HG03520 (cell line): ENCODE data around the gene KCNN1.
A peak's percentile ranks its signal among the peaks of the same experiment; 100 is the strongest.

Experiments used
- ATAC-seq: cut with Tn5 transposase; IDR thresholded peaks from one replicate; pipeline ENCODE4 v1.9.1; 2021; ENCODE audit warnings: mild to moderate bottlenecking, moderate library complexity; ENCODE audit not compliant: unreplicated experiment

The KCNN1 gene

GRCh38 chr19:17946965-17947784, 19.7 kb upstream of the KCNN1 start:
- ATAC-seq = peak; percentile 24

GRCh38 chr19:17947815-17948513, 18.9 kb upstream of the KCNN1 start:
- peak; percentile 51 for ATAC-seq

- ATAC-seq = no peak
Measured at GRCh38 chr19:17948514-17948900, 18.4 kb upstream of the KCNN1 start.

GRCh38 chr19:17948931-17949930, 17.7 kb upstream of the KCNN1 start:
- no peak for ATAC-seq

- ATAC-seq = no peak
Measured at GRCh38 chr19:17949956-17950309, 17.0 kb upstream of the KCNN1 start.

- ATAC-seq = no peak
Measured at GRCh38 chr19:17950310-17951156, 16.4 kb upstream of the KCNN1 start.

GRCh38 chr19:17951157-17951989, 15.5 kb upstream of the KCNN1 start:
- ATAC-seq = no peak

GRCh38 chr19:17951990-17952976, 14.6 kb upstream of the KCNN1 start:
- ATAC-seq = no peak

GRCh38 chr19:17953316-17953801, 13.5 kb upstream of the KCNN1 start:
- no peak for ATAC-seq

- no peak for ATAC-seq
Measured at GRCh38 chr19:17953869-17954268, 13.0 kb upstream of the KCNN1 start.

GRCh38 chr19:17954401-17954800, 12.5 kb upstream of the KCNN1 start:
- no peak for ATAC-seq

GRCh38 chr19:17957149-17957849, 9.6 kb upstream of the KCNN1 start:
- ATAC-seq = no peak

GRCh38 chr19:17957885-17958284, 9.0 kb upstream of the KCNN1 start:
- ATAC-seq = no peak

GRCh38 chr19:17963936-17964691, 2.8 kb upstream of the KCNN1 start:
- ATAC-seq = no peak

- ATAC-seq = no peak
Measured at GRCh38 chr19:17965370-17966128, 1.4 kb upstream of the KCNN1 start.

GRCh38 chr19:17966129-17966483, 801 bp upstream of the KCNN1 start:
- ATAC-seq = no peak
